HCEC 1CT (cell line): ENCODE data around the gene NSMCE1.
A peak's percentile ranks its signal among the peaks of the same experiment; 100 is the strongest.
"Not testable (repeated sequence)": the region's sequence is repeated elsewhere in the genome, so short reads cannot be mapped to it uniquely, and the experiment has no call there.

Source experiments
- DNase-seq: peaks from one replicate; pipeline ENCODE4 v3.0.0-alpha.2; 2017

NSMCE1 gene

GRCh38 chr16:27269300-27270150 lies 953 bp upstream of the NSMCE1 start:
- DNase-seq, result no peak

GRCh38 chr16:27267037-27267677 lies 1.4 kb downstream of the NSMCE1 start:
- no peak for DNase-seq

GRCh38 chr16:27265982-27266381 lies 2.6 kb downstream of the NSMCE1 start:
- no peak for DNase-seq

GRCh38 chr16:27264151-27264550 lies 4.4 kb downstream of the NSMCE1 start:
- DNase-seq, result peak; percentile 72

GRCh38 chr16:27262904-27263423 lies 5.6 kb downstream of the NSMCE1 start:
- not testable (repeated sequence) for DNase-seq

- no peak for DNase-seq
Measured at GRCh38 chr16:27259710-27260109, 8.9 kb downstream of the NSMCE1 start.

- no peak for DNase-seq
Measured at GRCh38 chr16:27258241-27258734, 10.3 kb downstream of the NSMCE1 start.

GRCh38 chr16:27257271-27257670 lies 11.3 kb downstream of the NSMCE1 start:
- no peak for DNase-seq

- DNase-seq, result no peak
Measured at GRCh38 chr16:27256861-27257260, 11.7 kb downstream of the NSMCE1 start.

GRCh38 chr16:27254262-27254811 lies 14.2 kb downstream of the NSMCE1 start:
- no peak for DNase-seq

- DNase-seq, result peak; percentile 89
Measured at GRCh38 chr16:27253526-27253930, 15.0 kb downstream of the NSMCE1 start.

GRCh38 chr16:27252206-27252585 lies 16.4 kb downstream of the NSMCE1 start:
- DNase-seq, result no peak

GRCh38 chr16:27251541-27252205 lies 16.9 kb downstream of the NSMCE1 start:
- DNase-seq, result no peak

- DNase-seq, result not testable (repeated sequence)
Measured at GRCh38 chr16:27248886-27249285, 19.7 kb downstream of the NSMCE1 start.

- peak; percentile 35 for DNase-seq
Measured at GRCh38 chr16:27248036-27248435, 20.5 kb downstream of the NSMCE1 start.

- not testable (repeated sequence) for DNase-seq
Measured at GRCh38 chr16:27247076-27247475, 21.5 kb downstream of the NSMCE1 start.

- no peak for DNase-seq
Measured at GRCh38 chr16:27246439-27246838, 22.1 kb downstream of the NSMCE1 start.

GRCh38 chr16:27245276-27246172 lies 23.0 kb downstream of the NSMCE1 start:
- peak; percentile 92 for DNase-seq

- DNase-seq, result no peak
Measured at GRCh38 chr16:27244363-27244755, 24.2 kb downstream of the NSMCE1 start.

GRCh38 chr16:27243725-27244362 lies 24.7 kb downstream of the NSMCE1 start:
- DNase-seq, result no peak

- peak; percentile 99 for DNase-seq
Measured at GRCh38 chr16:27242868-27243590, 25.5 kb downstream of the NSMCE1 start.
